Panc1 (cell line): ENCODE measurements around the gene PPM1D. TPM values are rescaled to one million over a fixed set of nuclear protein-coding genes. Genes with fewer than 3 reads are reported as not detected.

Source experiments
- ATAC-seq: fragments of 200-7000 bp; cut with Tn5 transposase; 2 replicates; pipeline ENCODE4 v1.9.1; 2020; ENCODE audit warnings: mild to moderate bottlenecking, moderate library complexity
- BruUV-seq: library from RNA; stranded (reverse); fragments of 400-500 nt; replicated peaks from 2 replicates; lab custom pipeline; 2021; lab: Mats Ljungman, UMichigan
- CTCF ChIA-PET: fragments of 300-600 bp; sonication (Branson Sonifier 250); formaldehyde crosslinking; loops from one replicate; lab custom pipeline; 2022; ENCODE audit warnings: antibody characterized with exemption; lab: Charles Lee
- POLR2A ChIA-PET: fragments of 300-600 bp; sonication (Branson Sonifier 250); formaldehyde crosslinking; loops from one replicate; lab custom pipeline; 2022; ENCODE audit warnings: antibody characterized with exemption; lab: Charles Lee
- DNase-seq: peaks from one replicate; pipeline ENCODE4 v3.0.0-alpha.2; 2010; ENCODE audit warnings: low read depth, low spot score
- H3K27ac ChIP-seq: 2 replicates; pipeline ENCODE4 v1.5.1; 2011; ENCODE audit warnings: mild to moderate bottlenecking, low read length, inconsistent platforms
- H3K27me3 ChIP-seq: fragments of 200-500 bp; sonication (Bioruptor generic); 2 replicates; pipeline ENCODE4 v1.6.0; 2014; ENCODE audit warnings: low read length, inconsistent platforms; ENCODE audit not compliant: control insufficient read depth, insufficient read depth
- H3K36me3 ChIP-seq: fragments of 200-500 bp; sonication (Bioruptor generic); 2 replicates; pipeline ENCODE4 v1.5.1; 2014; ENCODE audit warnings: inconsistent platforms, mild to moderate bottlenecking, low read length, moderate library complexity; ENCODE audit not compliant: control insufficient read depth, insufficient read depth
- H3K4me1 ChIP-seq: 2 replicates; pipeline ENCODE4 v1.5.1; 2011; ENCODE audit warnings: inconsistent platforms, mild to moderate bottlenecking, low read length, moderate library complexity; ENCODE audit not compliant: control insufficient read depth, insufficient read depth
- H3K4me3 ChIP-seq, 2 experiments: 2 replicates each; pipeline ENCODE4 v1.5.1; 2011 to 2012; ENCODE audit warnings: low read depth in 2 of 2, low read length in 2 of 2, mild to moderate bottlenecking in 2 of 2, inconsistent platforms in 1 of 2, moderate library complexity in 1 of 2
- H3K9me3 ChIP-seq: fragments of 200-500 bp; sonication (Bioruptor generic); 2 replicates; pipeline ENCODE4 v1.5.1; 2014; ENCODE audit warnings: low read depth, mild to moderate bottlenecking, inconsistent platforms, low read length, moderate library complexity; ENCODE audit not compliant: control insufficient read depth, insufficient read depth
- CTCF ChIP-seq: fragments of 450-650 bp; IDR thresholded peaks from 2 replicates; pipeline ENCODE4 v1.5.1; 2017; ENCODE audit warnings: mild to moderate bottlenecking
- POLR2AphosphoS5 ChIP-seq: IDR thresholded peaks from 2 replicates; pipeline ENCODE4 v1.6.1; 2012; ENCODE audit warnings: mild to moderate bottlenecking, low read depth, low read length, moderate library complexity
- REST ChIP-seq, 2 experiments: IDR thresholded peaks; 2 replicates each; pipeline ENCODE4 v1.6.1; 2011 to 2012; ENCODE audit warnings: low read depth in 2 of 2, control low read depth in 1 of 2, low read length in 1 of 2, mild to moderate bottlenecking in 1 of 2, moderate library complexity in 1 of 2; ENCODE audit not compliant: insufficient read depth in 1 of 2
- SIN3A ChIP-seq: IDR thresholded peaks from 2 replicates; pipeline ENCODE4 v1.6.1; 2012; ENCODE audit warnings: low read depth, mild to moderate bottlenecking, low read length, moderate library complexity, borderline replicate concordance; ENCODE audit not compliant: insufficient read depth
- TCF7L2 ChIP-seq: IDR thresholded peaks from 2 replicates; pipeline ENCODE4 v1.6.1; 2011; ENCODE audit warnings: mild to moderate bottlenecking, low read depth, low read length, inconsistent platforms
- in situ Hi-C: cut with HindIII; loops from 2 replicates; pipeline ENCODE4 v1.10.0; 2016; ENCODE audit warnings: low sequenced_read_pairs, low pct_unique_long_range_greater_than_20kb
- intact Hi-C: fragments of 100-400 bp; cut with micrococcal nuclease; formaldehyde crosslinking; loops from one replicate; pipeline ENCODE4 v1.10.0; 2022; ENCODE audit not compliant: unreplicated experiment
- total RNA-seq: library from RNA; stranded (reverse); gene quantifications from one replicate; pipeline ENCODE4 v1.2.1, GENCODE V29; 2021; ENCODE audit not compliant: unreplicated experiment

PPM1D gene
- total RNA-seq, 1 experiment from 2014 or later = 7.4 TPM

- POLR2A ChIA-PET = no interaction called here
- no peak overlapping the region for H3K27ac ChIP-seq
- TF ChIP-seq CTCF = no peak
- TF ChIP-seq TCF7L2 = no peak
- TF ChIP-seq SIN3A = no peak
- no peak for TF ChIP-seq POLR2AphosphoS5
- TF ChIP-seq REST (IDR thresholded peaks at IDR 0.05; ENCODE audit: insufficient read depth in 1 of 2, low read depth in 2 of 2, low read length in 1 of 2) = no peak
- no peaks in the 10 kb centered on the region for H3K4me1 ChIP-seq
- ATAC-seq (no peak), DNase-seq (no peak)
- no peak overlapping the region for H3K4me3 ChIP-seq
- CTCF ChIA-PET = interaction anchor here (1.2 kb wide), 1 partner anchor 9 kb away, joined by 3 read pairs; no protein-coding TSS in a partner anchor
- H3K9me3 ChIP-seq = no peaks in the 10 kb centered on the region
- H3K36me3 ChIP-seq = no peaks in the 10 kb centered on the region; the same call in 1 of the 2 replicates
- in situ Hi-C loops (no loop called here), intact Hi-C loops (no loop called here)
- no TSS peak for BruUV-seq
- H3K27me3 ChIP-seq = no peaks in the 10 kb centered on the region
Observed at GRCh38 chr17:60645918-60646523, 46.0 kb downstream of the PPM1D start.

- Histone ChIP-seq H3K9me3 (no peaks in the 10 kb centered on the region), H3K27me3 (no peaks in the 10 kb centered on the region), H3K27ac (no peak overlapping the region), H3K4me3 (no peak overlapping the region), H3K4me1 (no peaks in the 10 kb centered on the region), H3K36me3 (no peaks in the 10 kb centered on the region; the same call in 1 of the 2 replicates)
- ATAC-seq = no peak
- no TSS peak for BruUV-seq
- TF ChIP-seq TCF7L2 (no peak), POLR2AphosphoS5 (no peak), CTCF (no peak), SIN3A (no peak), REST (IDR thresholded peaks at IDR 0.05; ENCODE audit: insufficient read depth in 1 of 2, low read depth in 2 of 2, low read length in 1 of 2) (no peak)
- in situ Hi-C loops (no loop called here), intact Hi-C loops (no loop called here)
- DNase-seq = no peak
- CTCF ChIA-PET = interaction anchor here (1.2 kb wide), 1 partner anchor 9 kb away, joined by 3 read pairs; no protein-coding TSS in a partner anchor
- POLR2A ChIA-PET = no interaction called here
Observed at GRCh38 chr17:60646701-60647100, 46.7 kb downstream of the PPM1D start.
